GM06990 (cell line): ENCODE results near the gene MPPED1.

ENCODE experiments used
- DNase-seq: peaks from one replicate; pipeline ENCODE4 v3.0.0-alpha.2; 2011; ENCODE audit not compliant: insufficient read length; ENCODE audit errors: extremely low read depth
- H3K27me3 ChIP-seq: replicated peaks from 2 replicates; pipeline ENCODE4 v1.6.0; 2011; ENCODE audit warnings: low read length; ENCODE audit not compliant: control insufficient read depth, insufficient read depth
- H3K36me3 ChIP-seq: 2 replicates; pipeline ENCODE4 v1.5.1; 2011; ENCODE audit warnings: low read length; ENCODE audit not compliant: control insufficient read depth, insufficient read depth
- H3K4me3 ChIP-seq: replicated peaks from 2 replicates; pipeline ENCODE4 v1.5.1; 2011; ENCODE audit warnings: low read depth, mild to moderate bottlenecking, control low read depth, low read length
- CTCF ChIP-seq: IDR thresholded peaks from 2 replicates; pipeline ENCODE4 v1.5.1; 2011; ENCODE audit warnings: low read length, control low read depth, mild to moderate bottlenecking, inconsistent platforms; ENCODE audit not compliant: insufficient read depth, poor library complexity, severe bottlenecking

MPPED1 gene

GRCh38 chr22:43532301-43533155 is 120.7 kb downstream of the MPPED1 start:
- no peaks in the 10 kb centered on the region for H3K36me3 ChIP-seq
- H3K27me3 ChIP-seq: peaks cover 2% of the 10 kb centered on the region
- no peak for TF ChIP-seq CTCF
- DNase-seq: no peak
- H3K4me3 ChIP-seq: no peak overlapping the region

GRCh38 chr22:43533156-43533530 is 121.3 kb downstream of the MPPED1 start:
- no peak for TF ChIP-seq CTCF
- no peaks in the 10 kb centered on the region for H3K36me3 ChIP-seq
- peaks cover 2% of the 10 kb centered on the region for H3K27me3 ChIP-seq
- DNase-seq: no peak
- H3K4me3 ChIP-seq: no peak overlapping the region

GRCh38 chr22:43533656-43534428 is 122.0 kb downstream of the MPPED1 start:
- no peak for DNase-seq
- peaks cover 2% of the 10 kb centered on the region for H3K27me3 ChIP-seq
- no peak overlapping the region for H3K4me3 ChIP-seq
- no peaks in the 10 kb centered on the region for H3K36me3 ChIP-seq
- TF ChIP-seq CTCF: no peak

GRCh38 chr22:43534916-43535315 is 123.1 kb downstream of the MPPED1 start:
- H3K27me3 ChIP-seq: peaks cover 2% of the 10 kb centered on the region
- no peak for TF ChIP-seq CTCF

GRCh38 chr22:43535336-43535735 is 123.5 kb downstream of the MPPED1 start:
- Histone ChIP-seq H3K4me3 (no peak overlapping the region), H3K27me3 (peaks cover 2% of the 10 kb centered on the region), H3K36me3 (no peaks in the 10 kb centered on the region)
- TF ChIP-seq CTCF: no peak
- DNase-seq: no peak

More at GRCh38 chr22:43534916-43535315, 123.1 kb downstream of the MPPED1 start:
- no peak for DNase-seq
- Histone ChIP-seq H3K36me3 (no peaks in the 10 kb centered on the region), H3K4me3 (no peak overlapping the region)
